GM12891 (cell line): ENCODE measurements around the gene IMMP2L.

Source experiments
- PAX5 ChIP-seq: IDR thresholded peaks from 2 replicates; pipeline ENCODE4 v1.6.1; 2011; ENCODE audit warnings: low read length, moderate library complexity, mild to moderate bottlenecking; ENCODE audit not compliant: insufficient read depth, severe bottlenecking
- POLR2A ChIP-seq: IDR thresholded peaks from 2 replicates; pipeline ENCODE4 v1.6.1; 2011; ENCODE audit warnings: low read depth, low read length, control low read depth
- POLR2AphosphoS5 ChIP-seq: IDR thresholded peaks from 2 replicates; pipeline ENCODE4 v1.6.1; 2011; ENCODE audit warnings: low read depth, low read length, control low read depth
- POU2F2 ChIP-seq: IDR thresholded peaks from 2 replicates; pipeline ENCODE4 v1.6.1; 2011; ENCODE audit warnings: low read depth, mild to moderate bottlenecking, control low read depth, low read length, moderate library complexity
- SPI1 ChIP-seq: IDR thresholded peaks from 2 replicates; pipeline ENCODE4 v1.6.1; 2011; ENCODE audit warnings: low read depth, low read length, control low read depth
- TAF1 ChIP-seq: IDR thresholded peaks from 2 replicates; pipeline ENCODE4 v1.6.1; 2011; ENCODE audit warnings: low read depth, low read length, control low read depth

- TF ChIP-seq POLR2AphosphoS5 (no peak), TAF1 (no peak), POLR2A (no peak), SPI1 (no peak), PAX5 (no peak), POU2F2 (no peak)
Observed at GRCh38 chr7:110841840-110842545, 720.3 kb downstream of the IMMP2L start.
